NCI-H187 (cell line): Measurements from ENCODE around the gene CPTP.

Experiments
- DNase-seq, 2 experiments: peaks; one replicate each; lab custom pipeline; 2025; lab: John Stamatoyannopoulos, UW

The CPTP gene

GRCh38 chr1:1319646-1319941, 5.0 kb upstream of the CPTP start:
- DNase-seq = no peak

GRCh38 chr1:1320666-1321448, 3.7 kb upstream of the CPTP start:
- DNase-seq = no peak

- DNase-seq = no peak
These were observed 3.1 kb upstream of the CPTP start for GRCh38 chr1:1321477-1321876.

DNA sequence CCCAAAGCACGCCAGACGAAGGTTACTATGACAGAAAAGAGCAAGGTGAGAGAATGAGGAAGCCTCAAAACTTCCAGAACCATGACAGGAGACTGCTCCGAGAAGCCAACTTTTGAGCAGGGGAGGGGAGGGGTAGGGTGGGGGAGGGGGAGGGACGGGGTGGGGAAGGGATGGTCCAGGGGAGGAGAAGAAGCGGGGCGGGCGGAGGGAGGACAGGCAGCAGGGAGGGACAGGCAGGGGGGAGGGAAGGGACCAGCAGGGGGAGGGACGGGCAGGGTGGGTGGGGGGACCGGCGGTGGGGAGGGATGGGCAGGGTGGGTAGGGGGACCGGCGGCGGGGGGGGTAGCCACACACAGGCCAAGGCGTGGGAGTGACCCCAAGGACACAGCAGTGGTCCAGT, 2.2 kb upstream of the CPTP start:
- no peak for DNase-seq

DNA sequence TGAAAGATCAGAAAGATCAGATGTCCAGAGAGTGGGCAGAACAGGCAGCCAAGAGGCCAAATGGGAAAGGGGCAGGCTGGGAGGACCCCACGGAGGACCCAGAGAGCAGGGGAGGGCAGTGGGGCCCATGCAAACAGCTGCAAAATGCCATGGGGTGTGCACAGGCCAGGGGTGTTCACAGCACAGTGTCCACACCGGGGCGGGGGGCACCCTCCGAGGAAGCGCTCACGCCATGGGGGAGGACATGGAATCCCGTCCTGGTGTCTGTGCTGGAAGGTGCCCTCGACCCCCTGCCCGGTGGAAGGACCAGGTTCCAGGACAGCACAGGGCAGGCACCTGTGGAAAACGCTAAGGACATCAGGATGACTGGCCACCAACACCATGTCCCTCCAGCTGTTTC, 1.6 kb upstream of the CPTP start:
- no peak for DNase-seq

DNA sequence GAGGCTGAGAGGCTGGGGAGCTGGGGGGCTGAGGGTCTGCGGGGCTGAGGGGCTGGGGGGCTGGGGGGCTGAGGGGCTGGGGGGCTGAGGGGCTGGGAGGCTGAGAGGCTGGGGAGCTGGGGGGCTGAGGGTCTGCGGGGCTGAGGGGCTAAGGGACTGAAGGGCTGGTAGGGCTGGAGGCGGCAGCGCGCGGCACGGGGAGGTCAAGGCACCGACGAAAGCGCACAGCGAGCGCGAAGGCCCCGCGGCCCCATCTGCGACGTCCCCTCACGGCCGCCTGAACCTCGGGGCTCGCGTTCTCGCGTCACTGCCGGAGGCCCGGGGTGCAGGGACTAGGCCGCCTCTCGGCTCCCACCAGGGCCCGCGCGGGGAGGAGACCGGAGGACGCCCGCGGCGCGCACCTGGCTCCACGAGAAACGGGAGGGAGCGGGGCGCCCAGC, 498 bp upstream of the CPTP start:
- DNase-seq = no peak

DNA sequence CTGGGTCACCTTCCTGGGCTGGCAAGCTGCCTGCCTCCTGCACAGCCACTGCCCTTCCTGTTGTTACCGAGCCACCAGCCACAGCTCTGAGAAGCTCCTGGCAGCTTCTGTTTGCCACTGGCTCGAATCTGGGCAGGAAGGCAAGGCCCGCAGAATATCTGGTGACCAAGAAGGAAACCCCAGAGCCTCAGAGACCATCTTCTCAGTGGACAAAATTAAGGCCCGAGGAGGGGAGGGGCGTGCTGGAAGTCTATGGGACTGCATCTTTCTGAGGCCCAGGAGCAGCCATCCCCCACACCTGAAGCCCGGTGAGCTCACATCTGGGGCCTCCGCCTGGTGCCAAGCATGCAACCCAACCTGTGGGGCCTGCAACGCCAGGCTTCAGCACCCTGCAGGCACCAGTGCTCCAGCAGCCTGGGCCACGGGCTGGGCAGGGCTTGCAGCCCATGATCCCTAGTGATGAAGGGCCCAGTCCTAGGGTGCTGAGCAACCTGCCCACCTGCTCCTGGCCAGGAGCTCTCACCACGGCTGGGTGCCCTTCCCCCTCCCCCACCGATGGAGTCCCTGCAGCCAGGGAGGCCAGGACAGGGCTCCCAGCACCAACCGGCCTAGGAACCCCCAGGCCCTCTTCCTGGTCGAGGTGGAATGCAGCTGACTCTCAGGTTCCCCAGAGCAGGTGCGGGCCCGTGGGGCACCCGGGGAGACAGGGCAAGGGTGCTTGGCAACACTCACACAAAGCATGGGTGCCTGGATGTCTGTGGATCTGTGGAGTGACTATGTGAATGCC, 879 bp downstream of the CPTP start:
- DNase-seq = no peak

DNA sequence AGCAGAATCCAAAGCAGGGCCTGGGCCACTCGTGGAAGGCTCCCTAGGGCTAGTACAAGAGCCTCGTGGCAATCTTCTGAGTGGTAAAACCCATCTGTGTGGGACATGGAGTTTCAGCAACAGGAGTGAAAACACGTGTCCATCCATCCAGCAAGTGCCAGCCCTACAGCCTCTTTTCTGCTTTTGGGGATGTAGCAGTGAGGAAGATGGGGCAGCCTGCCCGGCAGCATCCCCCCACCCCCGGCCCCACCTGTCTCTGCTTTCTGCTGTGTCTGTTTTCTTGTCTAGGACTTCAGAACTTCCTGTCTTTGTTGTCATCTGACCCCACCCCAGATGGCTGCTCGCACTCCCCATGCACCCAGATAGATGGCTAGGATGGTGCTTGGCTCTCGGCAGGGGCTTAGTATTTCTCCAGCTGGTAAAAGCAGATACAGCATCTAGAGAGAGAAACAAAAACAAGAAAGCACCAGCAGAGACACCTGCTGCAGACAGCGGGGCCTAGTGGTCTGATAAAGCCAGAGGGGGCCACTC, 1.5 kb downstream of the CPTP start:
- no peak for DNase-seq

DNA sequence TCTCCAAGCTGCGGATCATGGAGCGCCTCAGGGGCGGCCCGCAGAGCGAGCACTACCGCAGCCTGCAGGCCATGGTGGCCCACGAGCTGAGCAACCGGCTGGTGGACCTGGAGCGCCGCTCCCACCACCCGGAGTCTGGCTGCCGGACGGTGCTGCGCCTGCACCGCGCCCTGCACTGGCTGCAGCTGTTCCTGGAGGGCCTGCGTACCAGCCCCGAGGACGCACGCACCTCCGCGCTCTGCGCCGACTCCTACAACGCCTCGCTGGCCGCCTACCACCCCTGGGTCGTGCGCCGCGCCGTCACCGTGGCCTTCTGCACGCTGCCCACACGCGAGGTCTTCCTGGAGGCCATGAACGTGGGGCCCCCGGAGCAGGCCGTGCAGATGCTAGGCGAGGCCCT, 2.7 kb downstream of the CPTP start:
- no peak for DNase-seq

- no peak for DNase-seq
These were observed 3.7 kb downstream of the CPTP start for GRCh38 chr1:1328254-1328653.

DNA sequence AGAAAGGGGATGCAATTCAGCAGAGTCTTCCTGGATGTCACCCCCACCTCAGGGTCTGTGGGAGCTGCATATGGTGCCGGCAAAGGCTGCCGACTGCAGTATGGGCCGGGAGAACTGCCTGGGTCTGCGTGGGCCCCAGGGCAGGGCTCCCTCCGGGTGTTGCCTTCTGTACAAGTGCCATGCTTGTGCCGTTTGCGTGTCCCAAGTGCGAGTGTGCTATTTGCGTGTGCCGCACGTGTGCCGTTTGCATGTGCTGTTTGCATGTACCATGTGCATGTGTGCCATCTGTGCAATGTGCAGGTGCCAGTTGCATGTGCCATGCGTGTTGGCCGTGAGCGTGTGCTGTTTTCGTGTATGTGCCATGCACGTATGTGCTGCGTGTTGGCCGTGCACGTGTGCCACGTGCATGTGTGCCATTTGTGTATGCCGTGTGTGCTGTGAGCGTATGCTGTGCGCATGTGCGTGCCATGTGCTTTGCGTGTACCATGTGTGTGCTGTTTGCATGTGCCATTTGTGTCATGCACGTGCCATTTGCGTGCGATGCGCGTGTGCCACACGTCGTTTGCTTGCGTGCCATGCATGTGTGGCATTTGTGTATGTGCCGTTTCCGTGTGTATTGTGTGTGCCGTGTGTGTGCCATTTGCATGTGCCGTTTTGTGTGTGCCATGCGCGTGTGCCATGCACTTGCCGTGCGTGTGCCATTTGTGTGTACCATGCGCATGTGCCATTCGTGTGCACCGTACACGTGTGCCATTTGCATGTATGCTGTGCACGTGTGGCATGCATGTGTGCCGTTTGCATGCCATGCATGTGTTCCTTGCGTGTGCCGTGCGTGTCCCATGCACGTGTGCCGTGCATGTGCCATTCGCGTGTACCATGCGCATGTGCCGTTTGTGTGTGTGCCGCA, 5.0 kb downstream of the CPTP start:
- no peak for DNase-seq

GRCh38 chr1:1330366-1331067, 5.9 kb downstream of the CPTP start:
- DNase-seq = no peak

DNA sequence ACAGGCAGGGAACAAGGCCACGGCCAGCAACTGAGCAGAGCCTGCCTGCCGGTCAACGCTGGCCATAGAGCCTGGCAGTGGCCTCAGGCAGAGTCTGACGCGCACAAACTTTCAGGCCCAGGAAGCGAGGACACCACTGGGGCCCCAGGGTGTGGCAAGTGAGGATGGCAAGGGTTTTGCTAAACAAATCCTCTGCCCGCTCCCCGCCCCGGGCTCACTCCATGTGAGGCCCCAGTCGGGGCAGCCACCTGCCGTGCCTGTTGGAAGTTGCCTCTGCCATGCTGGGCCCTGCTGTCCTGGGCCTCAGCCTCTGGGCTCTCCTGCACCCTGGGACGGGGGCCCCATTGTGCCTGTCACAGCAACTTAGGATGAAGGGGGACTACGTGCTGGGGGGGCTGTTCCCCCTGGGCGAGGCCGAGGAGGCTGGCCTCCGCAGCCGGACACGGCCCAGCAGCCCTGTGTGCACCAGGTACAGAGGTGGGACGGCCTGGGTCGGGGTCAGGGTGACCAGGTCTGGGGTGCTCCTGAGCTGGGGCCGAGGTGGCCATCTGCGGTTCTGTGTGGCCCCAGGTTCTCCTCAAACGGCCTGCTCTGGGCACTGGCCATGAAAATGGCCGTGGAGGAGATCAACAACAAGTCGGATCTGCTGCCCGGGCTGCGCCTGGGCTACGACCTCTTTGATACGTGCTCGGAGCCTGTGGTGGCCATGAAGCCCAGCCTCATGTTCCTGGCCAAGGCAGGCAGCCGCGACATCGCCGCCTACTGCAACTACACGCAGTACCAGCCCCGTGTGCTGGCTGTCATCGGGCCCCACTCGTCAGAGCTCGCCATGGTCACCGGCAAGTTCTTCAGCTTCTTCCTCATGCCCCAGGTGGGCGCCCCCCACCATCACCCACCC, 6.7 kb downstream of the CPTP start, which contains the start of gene TAS1R3:
Gene TAS1R3, plus strand, starts transcription at position 213 of the 898 bp plus-strand sequence. Its CDS starts 66 bp downstream, at position 279.
- DNase-seq = no peak

GRCh38 chr1:1332031-1332755, 7.6 kb downstream of the CPTP start:
- DNase-seq = no peak

- DNase-seq = no peak
These were observed 8.3 kb downstream of the CPTP start for GRCh38 chr1:1332774-1333480.

DNA sequence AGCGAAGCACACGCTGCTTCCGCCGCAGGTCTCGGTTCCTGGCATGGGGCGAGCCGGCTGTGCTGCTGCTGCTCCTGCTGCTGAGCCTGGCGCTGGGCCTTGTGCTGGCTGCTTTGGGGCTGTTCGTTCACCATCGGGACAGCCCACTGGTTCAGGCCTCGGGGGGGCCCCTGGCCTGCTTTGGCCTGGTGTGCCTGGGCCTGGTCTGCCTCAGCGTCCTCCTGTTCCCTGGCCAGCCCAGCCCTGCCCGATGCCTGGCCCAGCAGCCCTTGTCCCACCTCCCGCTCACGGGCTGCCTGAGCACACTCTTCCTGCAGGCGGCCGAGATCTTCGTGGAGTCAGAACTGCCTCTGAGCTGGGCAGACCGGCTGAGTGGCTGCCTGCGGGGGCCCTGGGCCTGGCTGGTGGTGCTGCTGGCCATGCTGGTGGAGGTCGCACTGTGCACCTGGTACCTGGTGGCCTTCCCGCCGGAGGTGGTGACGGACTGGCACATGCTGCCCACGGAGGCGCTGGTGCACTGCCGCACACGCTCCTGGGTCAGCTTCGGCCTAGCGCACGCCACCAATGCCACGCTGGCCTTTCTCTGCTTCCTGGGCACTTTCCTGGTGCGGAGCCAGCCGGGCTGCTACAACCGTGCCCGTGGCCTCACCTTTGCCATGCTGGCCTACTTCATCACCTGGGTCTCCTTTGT, 9.1 kb downstream of the CPTP start:
- no peak for DNase-seq

DNA sequence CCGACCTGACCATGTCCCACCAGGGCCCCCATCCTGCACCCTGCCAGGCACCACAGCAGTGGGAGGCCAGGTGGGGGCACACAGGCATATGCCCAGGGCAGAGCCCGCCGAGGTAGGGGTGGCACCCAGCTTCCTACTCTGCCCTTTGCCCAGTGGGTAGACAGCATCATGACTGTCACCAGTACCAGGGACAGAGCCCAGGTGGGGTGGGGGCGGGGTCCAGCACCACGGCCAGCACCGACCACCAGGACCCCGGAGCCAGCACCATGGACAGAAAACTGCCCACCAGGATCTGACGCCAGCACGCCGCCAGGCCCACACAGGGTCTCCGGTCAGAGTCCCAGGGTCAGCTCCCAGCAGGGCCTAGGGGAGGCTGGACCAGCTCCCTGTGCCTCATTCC, 10.2 kb downstream of the CPTP start:
- DNase-seq = no peak

DNA sequence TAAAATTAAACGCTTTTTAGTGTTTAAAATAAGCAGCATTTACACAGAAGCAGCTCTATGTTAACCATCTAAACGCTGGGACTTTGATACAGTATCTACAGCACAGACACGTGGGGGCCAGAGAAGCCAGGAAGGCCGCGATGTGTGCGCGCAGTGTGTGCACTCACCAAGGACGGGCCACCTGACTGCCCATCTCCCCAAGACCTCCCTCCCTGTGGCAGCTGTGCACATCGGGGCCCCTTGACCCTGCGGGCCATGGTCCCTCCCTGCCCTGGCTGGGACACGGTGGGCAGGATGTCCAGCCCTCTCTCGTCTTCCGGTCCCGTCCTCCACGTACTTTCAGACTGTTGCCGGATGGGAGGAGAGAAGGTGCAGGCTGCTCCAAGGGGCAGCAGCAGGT, 10.7 kb downstream of the CPTP start:
- no peak for DNase-seq
